Superior temporal gyrus (tissue), 1 donor: ENCODE results near the gene GJB2.
A peak's percentile ranks its signal among the peaks of the same experiment; 100 is the strongest.

ENCODE experiments used
- DNase-seq: peaks from one replicate; pipeline ENCODE4 v3.0.0-alpha.2; 2016; ENCODE audit errors: extremely low spot score

GJB2 gene

DNA sequence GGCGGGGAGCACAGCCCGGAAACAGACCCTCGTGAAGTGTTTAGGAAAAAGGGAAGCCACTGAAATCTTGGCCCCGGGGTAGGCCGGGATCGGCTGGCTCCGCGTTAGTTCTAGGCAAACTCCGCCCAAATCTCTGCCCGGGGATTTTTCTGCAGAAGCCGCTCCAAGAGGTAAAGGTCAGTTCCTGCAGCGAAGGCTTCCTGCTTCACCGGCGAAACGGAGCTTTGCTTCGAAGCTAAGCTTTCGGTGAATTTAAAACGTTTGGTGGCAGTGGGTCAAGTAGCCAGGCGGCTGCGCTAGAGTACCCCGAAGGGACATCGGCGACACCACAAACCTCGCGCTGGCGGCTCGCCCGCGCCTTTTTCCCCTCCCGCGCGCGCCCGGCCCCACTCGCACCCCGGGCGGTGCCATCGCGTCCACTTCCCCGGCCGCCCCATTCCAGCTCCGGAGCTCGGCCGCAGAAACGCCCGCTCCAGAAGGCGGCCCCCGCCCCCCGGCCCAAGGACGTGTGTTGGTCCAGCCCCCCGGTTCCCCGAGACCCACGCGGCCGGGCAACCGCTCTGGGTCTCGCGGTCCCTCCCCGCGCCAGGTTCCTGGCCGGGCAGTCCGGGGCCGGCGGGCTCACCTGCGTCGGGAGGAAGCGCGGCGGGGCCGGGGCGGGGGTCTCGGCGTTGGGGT lies 441 bp downstream of the GJB2 start:
- no peak for DNase-seq

GRCh38 chr13:20191311-20192157 lies 1.2 kb downstream of the GJB2 start:
- DNase-seq: no peak

- DNase-seq: no peak
Measured at GRCh38 chr13:20190481-20191310, 2.0 kb downstream of the GJB2 start.

- no peak for DNase-seq
Measured at GRCh38 chr13:20190076-20190475, 2.7 kb downstream of the GJB2 start.

DNA sequence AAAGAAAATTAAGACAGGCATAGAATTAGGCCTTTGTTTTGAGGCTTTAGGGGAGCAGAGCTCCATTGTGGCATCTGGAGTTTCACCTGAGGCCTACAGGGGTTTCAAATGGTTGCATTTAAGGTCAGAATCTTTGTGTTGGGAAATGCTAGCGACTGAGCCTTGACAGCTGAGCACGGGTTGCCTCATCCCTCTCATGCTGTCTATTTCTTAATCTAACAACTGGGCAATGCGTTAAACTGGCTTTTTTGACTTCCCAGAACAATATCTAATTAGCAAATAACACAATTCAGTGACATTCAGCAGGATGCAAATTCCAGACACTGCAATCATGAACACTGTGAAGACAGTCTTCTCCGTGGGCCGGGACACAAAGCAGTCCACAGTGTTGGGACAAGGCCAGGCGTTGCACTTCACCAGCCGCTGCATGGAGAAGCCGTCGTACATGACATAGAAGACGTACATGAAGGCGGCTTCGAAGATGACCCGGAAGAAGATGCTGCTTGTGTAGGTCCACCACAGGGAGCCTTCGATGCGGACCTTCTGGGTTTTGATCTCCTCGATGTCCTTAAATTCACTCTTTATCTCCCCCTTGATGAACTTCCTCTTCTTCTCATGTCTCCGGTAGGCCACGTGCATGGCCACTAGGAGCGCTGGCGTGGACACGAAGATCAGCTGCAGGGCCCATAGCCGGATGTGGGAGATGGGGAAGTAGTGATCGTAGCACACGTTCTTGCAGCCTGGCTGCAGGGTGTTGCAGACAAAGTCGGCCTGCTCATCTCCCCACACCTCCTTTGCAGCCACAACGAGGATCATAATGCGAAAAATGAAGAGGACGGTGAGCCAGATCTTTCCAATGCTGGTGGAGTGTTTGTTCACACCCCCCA lies 3.8 kb downstream of the GJB2 start:
- DNase-seq: no peak

DNA sequence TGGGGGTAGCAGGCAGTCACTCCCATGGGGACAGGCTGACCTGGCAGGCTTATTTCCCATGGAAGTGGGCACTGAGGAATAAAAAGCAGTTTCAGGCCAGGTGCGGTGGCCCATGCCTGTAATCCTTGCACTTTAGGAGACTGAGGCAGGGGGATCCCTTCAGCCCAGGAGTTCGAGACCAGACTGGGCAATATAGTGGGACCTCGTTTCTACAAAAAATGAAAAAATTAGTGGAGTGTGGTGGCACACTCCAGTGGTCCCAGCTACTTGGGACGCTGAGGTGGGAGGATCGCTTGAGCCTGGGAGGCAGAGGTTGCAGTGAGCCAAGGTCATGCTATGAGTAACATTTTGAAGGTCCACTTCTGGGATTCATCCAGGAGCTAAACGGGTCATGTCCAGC lies 6.0 kb downstream of the GJB2 start:
- no peak for DNase-seq

GRCh38 chr13:20185366-20186056 lies 7.2 kb downstream of the GJB2 start:
- no peak for DNase-seq

DNA sequence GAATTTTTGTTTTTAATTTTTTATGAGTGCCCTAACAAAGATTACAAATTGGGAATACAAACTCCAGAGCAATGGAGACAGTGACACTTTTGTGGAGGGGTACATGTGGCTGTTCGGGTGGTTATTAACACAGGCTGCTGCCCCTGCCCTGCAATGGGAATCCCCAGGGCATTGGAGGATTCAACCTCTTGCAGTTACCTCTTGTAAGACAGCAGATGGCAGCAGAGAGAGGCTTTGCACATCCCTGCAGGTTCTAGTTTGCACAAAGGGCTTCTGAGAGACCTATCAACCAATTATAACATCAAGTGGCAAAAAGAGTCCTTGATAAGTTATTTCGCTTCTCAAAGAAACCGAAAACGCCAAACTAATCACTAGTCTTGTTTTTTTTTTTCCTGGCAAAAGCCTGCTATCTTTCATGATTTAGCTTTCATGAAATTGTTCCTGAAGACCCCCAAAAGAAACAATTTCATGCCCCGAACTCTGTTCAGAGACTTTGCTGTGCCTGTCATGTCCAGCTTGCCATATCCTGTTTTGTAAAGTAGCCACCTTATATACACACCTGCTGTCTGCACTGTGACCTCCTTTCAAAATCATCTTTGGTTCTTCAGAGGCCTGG lies 10.4 kb downstream of the GJB2 start:
- DNase-seq: peak; percentile 89

- no peak for DNase-seq
Measured at GRCh38 chr13:20181188-20181587, 11.6 kb downstream of the GJB2 start.

- DNase-seq: no peak
Measured at GRCh38 chr13:20178156-20178555, 14.6 kb downstream of the GJB2 start.

- no peak for DNase-seq
Measured at GRCh38 chr13:20177049-20177831, 15.5 kb downstream of the GJB2 start.

- DNase-seq: no peak
Measured at GRCh38 chr13:20175907-20176652, 16.7 kb downstream of the GJB2 start.

DNA sequence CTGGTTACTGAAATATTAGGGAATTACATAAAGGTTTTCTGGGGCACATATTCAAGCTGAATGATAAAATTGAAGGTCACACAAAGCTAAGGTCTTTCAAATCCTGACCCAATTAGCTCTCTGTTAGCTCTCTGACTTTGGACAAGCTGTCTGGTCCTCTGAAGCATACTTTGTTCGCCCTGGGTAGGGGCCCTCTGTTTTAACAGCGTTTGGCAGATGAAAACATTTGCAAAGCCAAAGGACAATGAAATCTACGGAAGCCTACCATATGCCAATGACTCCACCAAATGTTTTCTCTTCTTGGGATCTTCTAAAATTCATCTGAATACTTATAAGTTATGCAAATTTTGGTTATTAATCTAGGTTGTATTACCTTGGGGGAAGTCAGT lies 17.3 kb downstream of the GJB2 start:
- no peak for DNase-seq

GRCh38 chr13:20174656-20175405 lies 17.9 kb downstream of the GJB2 start:
- DNase-seq: no peak

DNA sequence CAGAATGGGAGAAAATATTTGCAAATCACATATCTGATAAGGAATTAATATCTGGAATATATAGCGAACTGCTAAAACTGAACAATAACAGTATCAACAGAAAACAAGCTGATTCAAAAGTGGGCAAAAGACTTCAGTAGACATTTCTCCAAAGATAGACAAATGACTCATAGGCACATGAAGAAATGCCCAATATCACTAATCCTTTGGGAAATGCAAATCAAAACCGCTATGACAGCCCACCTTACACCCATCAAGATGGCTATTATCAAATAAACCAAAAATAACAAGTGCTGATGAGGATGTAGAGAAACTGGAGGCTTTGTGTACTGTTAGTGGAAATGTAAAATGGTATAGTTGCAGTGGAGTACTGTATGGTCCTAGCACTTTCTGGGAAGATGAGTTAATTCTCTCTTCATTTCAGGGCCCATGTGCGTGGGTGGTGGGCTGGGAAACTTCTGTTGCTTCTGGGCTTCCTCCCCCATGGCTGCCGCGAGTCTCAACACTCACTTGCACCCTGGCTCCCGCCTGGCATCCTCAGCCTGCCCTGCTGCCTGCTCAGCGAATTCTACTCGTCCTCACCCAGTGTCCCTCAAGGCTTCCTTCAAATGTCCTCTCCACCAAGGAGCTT lies 19.5 kb downstream of the GJB2 start:
- DNase-seq: no peak

GRCh38 chr13:20171364-20171763 lies 21.4 kb downstream of the GJB2 start:
- DNase-seq: no peak

- DNase-seq: no peak
Measured at GRCh38 chr13:20170921-20171320, 21.8 kb downstream of the GJB2 start.

DNA sequence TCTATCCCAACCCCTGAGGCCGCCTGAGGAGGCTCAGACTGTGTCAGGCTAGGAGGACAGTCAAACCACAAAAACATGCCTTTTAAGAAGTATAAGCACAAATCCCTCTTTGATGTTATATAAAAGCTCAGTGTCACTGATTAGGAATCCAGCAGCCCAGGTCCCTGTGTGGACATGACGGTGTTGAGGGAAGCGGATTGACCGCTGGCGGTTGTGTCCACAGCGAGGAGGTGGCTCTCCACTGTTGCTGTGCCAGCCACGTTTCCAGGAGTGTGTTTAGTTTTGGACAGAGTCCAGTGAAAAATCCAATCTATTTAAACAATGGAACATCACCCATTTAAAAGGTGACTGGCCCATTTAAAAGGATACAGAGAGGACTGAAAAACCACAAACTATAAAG lies 24.3 kb downstream of the GJB2 start:
- no peak for DNase-seq
